ENCODE measurements around the gene SLC7A1. TPM values are rescaled to one million over a fixed set of nuclear protein-coding genes. Genes with fewer than 3 reads are reported as not detected.

SLC7A1 gene
- total and polyA plus RNA-seq, 2 donors (not counting 1 experiment from before 2014, with no cell fraction given), result 15.4 to 26.6 TPM

GRCh38 chr13:29465741-29466293 is 129.7 kb downstream of the SLC7A1 start:
- H3K4me1 ChIP-seq (ENCODE audit: control insufficient read depth, extremely low read depth, insufficient read depth, low read length), result no peaks in the 10 kb centered on the region
- peaks cover 3% of the 10 kb centered on the region for H3K27me3 ChIP-seq (ENCODE audit: control insufficient read depth, insufficient read depth, low read length)
- H3K9ac ChIP-seq (ENCODE audit: insufficient read depth, low read length), result no peak overlapping the region
- peak overlapping the region; percentile 8 for H3K4me2 ChIP-seq (ENCODE audit: extremely low read depth, insufficient read depth, low read length)
- H3K79me2 ChIP-seq (ENCODE audit: control insufficient read depth, insufficient read depth, low read length), result no peaks in the 10 kb centered on the region
- H3K4me3 ChIP-seq (replicated peaks in 1 of 4; ENCODE audit: control extremely low read depth in 1 of 4, insufficient read depth in 1 of 4, low read depth in 3 of 4, low read length in 4 of 4), result no peak overlapping the region
- H3K36me3 ChIP-seq (ENCODE audit: control insufficient read depth, insufficient read depth, low read length), result no peaks in the 10 kb centered on the region
- no peaks in the 10 kb centered on the region for H3K9me3 ChIP-seq (ENCODE audit: control insufficient read depth, insufficient read depth, low read depth, low read length)
- no peak overlapping the region for H2AFZ ChIP-seq (ENCODE audit: low read length)
- peak; percentile 61 to 83 for DNase-seq (ENCODE audit: low read depth in 2 of 2)
- no peak overlapping the region for H3K27ac ChIP-seq (ENCODE audit: insufficient read depth, low read length)
- TF ChIP-seq EZH2 (IDR thresholded peaks at IDR 0.05; ENCODE audit: low read length, missing control alignments), result no peak
- TF ChIP-seq, protein P1, sequence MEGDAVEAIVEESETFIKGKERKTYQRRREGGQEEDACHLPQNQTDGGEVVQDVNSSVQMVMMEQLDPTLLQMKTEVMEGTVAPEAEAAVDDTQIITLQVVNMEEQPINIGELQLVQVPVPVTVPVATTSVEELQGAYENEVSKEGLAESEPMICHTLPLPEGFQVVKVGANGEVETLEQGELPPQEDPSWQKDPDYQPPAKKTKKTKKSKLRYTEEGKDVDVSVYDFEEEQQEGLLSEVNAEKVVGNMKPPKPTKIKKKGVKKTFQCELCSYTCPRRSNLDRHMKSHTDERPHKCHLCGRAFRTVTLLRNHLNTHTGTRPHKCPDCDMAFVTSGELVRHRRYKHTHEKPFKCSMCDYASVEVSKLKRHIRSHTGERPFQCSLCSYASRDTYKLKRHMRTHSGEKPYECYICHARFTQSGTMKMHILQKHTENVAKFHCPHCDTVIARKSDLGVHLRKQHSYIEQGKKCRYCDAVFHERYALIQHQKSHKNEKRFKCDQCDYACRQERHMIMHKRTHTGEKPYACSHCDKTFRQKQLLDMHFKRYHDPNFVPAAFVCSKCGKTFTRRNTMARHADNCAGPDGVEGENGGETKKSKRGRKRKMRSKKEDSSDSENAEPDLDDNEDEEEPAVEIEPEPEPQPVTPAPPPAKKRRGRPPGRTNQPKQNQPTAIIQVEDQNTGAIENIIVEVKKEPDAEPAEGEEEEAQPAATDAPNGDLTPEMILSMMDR (conservative IDR thresholded peaks at IDR 0.05 in 1 of 2, IDR thresholded peaks at IDR 0.05 in 1 of 2; ENCODE audit: low read depth in 1 of 2, low read length in 2 of 2), result no peak
- no peaks in the 10 kb centered on the region for H4K20me1 ChIP-seq (ENCODE audit: control insufficient read depth, extremely low read depth, insufficient read depth, low read length)

DNA sequence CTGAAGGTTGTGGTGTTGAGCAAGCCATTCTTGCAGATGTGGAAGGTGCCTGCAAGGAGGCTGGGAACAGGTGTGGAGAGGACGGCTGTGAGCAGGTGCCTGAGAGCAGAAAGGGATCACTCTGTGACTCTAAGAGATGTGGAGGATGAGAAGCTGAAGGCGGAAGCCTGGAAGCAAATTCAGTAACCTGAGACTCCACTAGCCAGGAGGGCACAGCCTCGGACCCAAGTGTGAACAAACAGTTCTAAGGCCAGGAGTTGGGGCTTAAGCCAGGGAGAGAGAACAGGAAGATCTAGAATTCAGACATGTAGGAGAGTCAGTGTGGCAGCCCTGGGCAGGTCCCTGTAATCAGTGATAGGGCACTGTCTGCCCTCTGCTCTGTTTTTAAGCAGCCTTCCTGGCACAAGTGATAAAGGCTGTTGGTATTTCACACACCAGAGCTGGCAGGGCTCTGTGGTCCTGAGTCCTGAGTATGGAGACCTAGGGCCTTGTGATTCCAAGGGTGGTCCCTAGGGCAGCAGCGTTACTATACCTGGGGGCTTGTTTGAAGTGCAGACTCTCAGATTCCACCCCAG is 131.3 kb downstream of the SLC7A1 start:
- no peak overlapping the region for H3K27ac ChIP-seq (ENCODE audit: insufficient read depth, low read length)
- H2AFZ ChIP-seq (ENCODE audit: low read length), result no peak overlapping the region
- no peaks in the 10 kb centered on the region for H3K36me3 ChIP-seq (ENCODE audit: control insufficient read depth, insufficient read depth, low read length)
- H3K4me3 ChIP-seq (replicated peaks in 1 of 4; ENCODE audit: control extremely low read depth in 1 of 4, insufficient read depth in 1 of 4, low read depth in 3 of 4, low read length in 4 of 4), result no peak overlapping the region
- no peak overlapping the region for H3K4me2 ChIP-seq (ENCODE audit: extremely low read depth, insufficient read depth, low read length)
- no peak for DNase-seq (ENCODE audit: low read depth in 2 of 2)
- no peaks in the 10 kb centered on the region for H3K9me3 ChIP-seq (ENCODE audit: control insufficient read depth, insufficient read depth, low read depth, low read length)
- no peak for TF ChIP-seq EZH2 (IDR thresholded peaks at IDR 0.05; ENCODE audit: low read length, missing control alignments)
- TF ChIP-seq, protein P1 (conservative IDR thresholded peaks at IDR 0.05 in 1 of 2, IDR thresholded peaks at IDR 0.05 in 1 of 2; ENCODE audit: low read depth in 1 of 2, low read length in 2 of 2), result no peak
- no peak overlapping the region for H3K9ac ChIP-seq (ENCODE audit: insufficient read depth, low read length)
- no peaks in the 10 kb centered on the region for H3K79me2 ChIP-seq (ENCODE audit: control insufficient read depth, insufficient read depth, low read length)
- H3K4me1 ChIP-seq (ENCODE audit: control insufficient read depth, extremely low read depth, insufficient read depth, low read length), result no peaks in the 10 kb centered on the region
- no peaks in the 10 kb centered on the region for H4K20me1 ChIP-seq (ENCODE audit: control insufficient read depth, extremely low read depth, insufficient read depth, low read length)
- peaks cover 3% of the 10 kb centered on the region for H3K27me3 ChIP-seq (ENCODE audit: control insufficient read depth, insufficient read depth, low read length)

- peak in 1 of 2 donors; percentile 49 for DNase-seq (ENCODE audit: low read depth in 2 of 2)
- Histone ChIP-seq H3K9me3 (ENCODE audit: control insufficient read depth, insufficient read depth, low read depth, low read length) (no peaks in the 10 kb centered on the region), H3K9ac (ENCODE audit: insufficient read depth, low read length) (no peak overlapping the region), H3K4me1 (ENCODE audit: control insufficient read depth, extremely low read depth, insufficient read depth, low read length) (no peaks in the 10 kb centered on the region), H3K27ac (ENCODE audit: insufficient read depth, low read length) (no peak overlapping the region), H3K27me3 (ENCODE audit: control insufficient read depth, insufficient read depth, low read length) (no peaks in the 10 kb centered on the region), H3K36me3 (ENCODE audit: control insufficient read depth, insufficient read depth, low read length) (no peaks in the 10 kb centered on the region), H3K79me2 (ENCODE audit: control insufficient read depth, insufficient read depth, low read length) (no peaks in the 10 kb centered on the region), H4K20me1 (ENCODE audit: control insufficient read depth, extremely low read depth, insufficient read depth, low read length) (no peaks in the 10 kb centered on the region), H3K4me2 (ENCODE audit: extremely low read depth, insufficient read depth, low read length) (no peak overlapping the region), H2AFZ (ENCODE audit: low read length) (no peak overlapping the region), H3K4me3 (replicated peaks in 1 of 4; ENCODE audit: control extremely low read depth in 1 of 4, insufficient read depth in 1 of 4, low read depth in 3 of 4, low read length in 4 of 4) (no peak overlapping the region)
- no peak for TF ChIP-seq EZH2 (IDR thresholded peaks at IDR 0.05; ENCODE audit: low read length, missing control alignments)
- TF ChIP-seq, protein P1 (conservative IDR thresholded peaks at IDR 0.05 in 1 of 2, IDR thresholded peaks at IDR 0.05 in 1 of 2; ENCODE audit: low read depth in 1 of 2, low read length in 2 of 2), result no peak
Measured at GRCh38 chr13:29459813-29460355, 135.6 kb downstream of the SLC7A1 start.

All from fibroblast of lung (primary cell).